ENCODE measurements around the gene SEPSECS. TPM values are rescaled to one million over a fixed set of nuclear protein-coding genes. Genes with fewer than 3 reads are reported as not detected.

The SEPSECS gene
- polyA plus RNA-seq, 3 donors = 0.65 to 5.8 (median 2.1) TPM

- no peaks in the 10 kb centered on the region for H3K9me3 Mint-ChIP-seq
- 90% methylated on average over 2 of the region's 3 CpGs for WGBS (ENCODE audit: insufficient coverage)
- peaks cover 0 to 3% (median 0%) of the 10 kb centered on the region in 3 donors for H3K27me3 Mint-ChIP-seq (ENCODE audit: low read depth in 3 of 3)
- H3K4me1 ChIP-seq (ENCODE audit: control insufficient read depth in 1 of 2, insufficient read depth in 2 of 2, low read length in 2 of 2) = no peaks in the 10 kb centered on the region
- H3K36me3 ChIP-seq (replicated peaks in 1 of 2; ENCODE audit: control insufficient read depth in 1 of 2, insufficient read depth in 2 of 2, low read length in 2 of 2) = peaks cover 36 to 63% of the 10 kb centered on the region in 2 donors
- no peak overlapping the region for H3K27ac ChIP-seq (ENCODE audit: low read depth in 1 of 2, low read length in 2 of 2)
- H3K4me3 ChIP-seq (replicated peaks in 1 of 3; ENCODE audit: low read depth in 2 of 3, low read length in 3 of 3) = no peak overlapping the region
- no peak overlapping the region for H3K4me3 Mint-ChIP-seq
- no peaks in the 10 kb centered on the region for H3K4me1 Mint-ChIP-seq
- H3K9me3 ChIP-seq (replicated peaks in 1 of 2; ENCODE audit: control insufficient read depth in 1 of 2, insufficient read depth in 1 of 2, low read length in 2 of 2) = no peaks in the 10 kb centered on the region
- no peak overlapping the region for H3K9ac ChIP-seq (ENCODE audit: insufficient read depth, low read length, poor library complexity, severe bottlenecking)
- no peaks in the 10 kb centered on the region for H4K20me1 ChIP-seq (ENCODE audit: insufficient read depth, low read length)
- no peaks in the 10 kb centered on the region for H3K27me3 ChIP-seq (ENCODE audit: control insufficient read depth in 2 of 2, insufficient read depth in 2 of 2, low read length in 2 of 2)
- no peak for DNase-seq
- peaks cover 28 to 34% of the 10 kb centered on the region in 2 donors for H3K36me3 Mint-ChIP-seq
- H2AFZ ChIP-seq (ENCODE audit: insufficient read depth, low read depth, low read length, poor library complexity, severe bottlenecking) = no peak overlapping the region
- H3K27ac Mint-ChIP-seq = no peak overlapping the region
- H3K4me2 ChIP-seq (replicated peaks; ENCODE audit: extremely low read depth, low read length, poor library complexity, severe bottlenecking) = no peak overlapping the region
- TF ChIP-seq CTCF (IDR thresholded peaks at IDR 0.05) = no peak
- no peaks in the 10 kb centered on the region for H3K79me2 ChIP-seq (ENCODE audit: insufficient read depth, low read length)
- intact Hi-C loops (cut with micrococcal nuclease) = no loop called here
These were observed 37.0 kb downstream of the SEPSECS start for GRCh38 chr4:25123236-25123635.

GRCh38 chr4:25120146-25120940 is 39.9 kb downstream of the SEPSECS start:
- TF ChIP-seq CTCF (IDR thresholded peaks at IDR 0.05) = no peak
- Mint-ChIP-seq H3K9me3 (no peaks in the 10 kb centered on the region), H3K4me3 (no peak overlapping the region), H3K27ac (no peak overlapping the region), H3K36me3 (peaks cover 24 to 26% of the 10 kb centered on the region in 2 donors), H3K27me3 (ENCODE audit: low read depth in 3 of 3) (peaks cover 0 to 1% (median 0%) of the 10 kb centered on the region in 3 donors), H3K4me1 (no peaks in the 10 kb centered on the region)
- Histone ChIP-seq H3K4me3 (replicated peaks in 1 of 3; ENCODE audit: low read depth in 2 of 3, low read length in 3 of 3) (no peak overlapping the region), H3K4me1 (ENCODE audit: control insufficient read depth in 1 of 2, insufficient read depth in 2 of 2, low read length in 2 of 2) (no peaks in the 10 kb centered on the region), H2AFZ (ENCODE audit: insufficient read depth, low read depth, low read length, poor library complexity, severe bottlenecking) (no peak overlapping the region), H3K27ac (ENCODE audit: low read depth in 1 of 2, low read length in 2 of 2) (no peak overlapping the region), H4K20me1 (ENCODE audit: insufficient read depth, low read length) (no peaks in the 10 kb centered on the region), H3K36me3 (replicated peaks in 1 of 2; ENCODE audit: control insufficient read depth in 1 of 2, insufficient read depth in 2 of 2, low read length in 2 of 2) (peaks cover 26 to 43% of the 10 kb centered on the region in 2 donors), H3K9ac (ENCODE audit: insufficient read depth, low read length, poor library complexity, severe bottlenecking) (no peak overlapping the region), H3K79me2 (ENCODE audit: insufficient read depth, low read length) (no peaks in the 10 kb centered on the region), H3K27me3 (ENCODE audit: control insufficient read depth in 2 of 2, insufficient read depth in 2 of 2, low read length in 2 of 2) (no peaks in the 10 kb centered on the region), H3K4me2 (replicated peaks; ENCODE audit: extremely low read depth, low read length, poor library complexity, severe bottlenecking) (no peak overlapping the region), H3K9me3 (replicated peaks in 1 of 2; ENCODE audit: control insufficient read depth in 1 of 2, insufficient read depth in 1 of 2, low read length in 2 of 2) (no peaks in the 10 kb centered on the region)
- DNase-seq = no peak
- WGBS (ENCODE audit: insufficient coverage) = no CpG with 5 or more reads among the region's 3 CpGs
- intact Hi-C loops (cut with micrococcal nuclease) = no loop called here

All from CD14-positive monocyte (primary cell).